ENCODE measurements around the gene IL3RA. TPM values are rescaled to one million over a fixed set of nuclear protein-coding genes. Genes with fewer than 3 reads are reported as not detected.
"Not testable (repeated sequence)": the region's sequence is repeated elsewhere in the genome, so short reads cannot be mapped to it uniquely, and the experiment has no call there.

The IL3RA gene
- total RNA-seq, 1 experiment from 2014 or later, result not detected

- not testable (repeated sequence) for H3K27me3 ChIP-seq (replicated peaks); H3K9me3 ChIP-seq (replicated peaks); H3K27ac ChIP-seq; H3K4me3 ChIP-seq; H3K4me1 ChIP-seq (replicated peaks); H3K36me3 ChIP-seq; DNase-seq (ENCODE audit: low read depth in 1 of 2, low spot score in 2 of 2)
These were observed 27.7 kb upstream of the IL3RA start for GRCh38 chrX:1308917-1309316.

GRCh38 chrX:1313788-1314187 is 22.8 kb upstream of the IL3RA start:
- Histone ChIP-seq H3K27me3 (replicated peaks) (no peaks in the 10 kb centered on the region), H3K27ac (no peak overlapping the region)
- no peak for DNase-seq (ENCODE audit: low read depth in 1 of 2, low spot score in 2 of 2)

GRCh38 chrX:1316527-1316926 is 20.1 kb upstream of the IL3RA start:
- no peaks in the 10 kb centered on the region for H3K9me3 ChIP-seq (replicated peaks)
- no peaks in the 10 kb centered on the region for H3K27me3 ChIP-seq (replicated peaks)
- no peak overlapping the region for H3K4me3 ChIP-seq
- no peak overlapping the region for H3K27ac ChIP-seq
- H3K4me1 ChIP-seq (replicated peaks), result no peaks in the 10 kb centered on the region
- DNase-seq (ENCODE audit: low read depth in 1 of 2, low spot score in 2 of 2), result no peak
- H3K36me3 ChIP-seq, result no peaks in the 10 kb centered on the region

More at GRCh38 chrX:1313788-1314187, 22.8 kb upstream of the IL3RA start:
- no peaks in the 10 kb centered on the region for H3K4me1 ChIP-seq (replicated peaks)
- no peaks in the 10 kb centered on the region for H3K9me3 ChIP-seq (replicated peaks)
- H3K36me3 ChIP-seq, result no peaks in the 10 kb centered on the region
- no peak overlapping the region for H3K4me3 ChIP-seq

GRCh38 chrX:1321674-1322073 is 14.9 kb upstream of the IL3RA start:
- Histone ChIP-seq H3K4me3 (no peak overlapping the region), H3K4me1 (replicated peaks) (no peaks in the 10 kb centered on the region), H3K27ac (no peak overlapping the region), H3K27me3 (replicated peaks) (no peaks in the 10 kb centered on the region), H3K36me3 (no peaks in the 10 kb centered on the region), H3K9me3 (replicated peaks) (no peaks in the 10 kb centered on the region)
- no peak for DNase-seq (ENCODE audit: low read depth in 1 of 2, low spot score in 2 of 2)

GRCh38 chrX:1322393-1322792 is 14.2 kb upstream of the IL3RA start:
- Histone ChIP-seq H3K27me3 (replicated peaks) (no peaks in the 10 kb centered on the region), H3K9me3 (replicated peaks) (no peaks in the 10 kb centered on the region)
- DNase-seq (ENCODE audit: low read depth in 1 of 2, low spot score in 2 of 2), result no peak

GRCh38 chrX:1323315-1323714 is 13.3 kb upstream of the IL3RA start:
- Histone ChIP-seq H3K27ac (no peak overlapping the region), H3K36me3 (no peaks in the 10 kb centered on the region), H3K27me3 (replicated peaks) (no peaks in the 10 kb centered on the region), H3K9me3 (replicated peaks) (no peaks in the 10 kb centered on the region), H3K4me3 (no peak overlapping the region), H3K4me1 (replicated peaks) (no peaks in the 10 kb centered on the region)
- DNase-seq (ENCODE audit: low read depth in 1 of 2, low spot score in 2 of 2), result no peak

More at GRCh38 chrX:1322393-1322792, 14.2 kb upstream of the IL3RA start:
- Histone ChIP-seq H3K36me3 (no peaks in the 10 kb centered on the region), H3K4me3 (no peak overlapping the region), H3K27ac (no peak overlapping the region), H3K4me1 (replicated peaks) (no peaks in the 10 kb centered on the region)

GRCh38 chrX:1325515-1326116 is 11.0 kb upstream of the IL3RA start:
- DNase-seq (ENCODE audit: low read depth in 1 of 2, low spot score in 2 of 2), result no peak
- H3K27ac ChIP-seq, result no peak overlapping the region
- H3K36me3 ChIP-seq, result no peaks in the 10 kb centered on the region
- no peak overlapping the region for H3K4me3 ChIP-seq
- no peaks in the 10 kb centered on the region for H3K4me1 ChIP-seq (replicated peaks)
- no peaks in the 10 kb centered on the region for H3K27me3 ChIP-seq (replicated peaks)
- H3K9me3 ChIP-seq (replicated peaks), result no peaks in the 10 kb centered on the region

- DNase-seq (ENCODE audit: low read depth in 1 of 2, low spot score in 2 of 2), result no peak
- H3K36me3 ChIP-seq, result no peaks in the 10 kb centered on the region
- no peaks in the 10 kb centered on the region for H3K4me1 ChIP-seq (replicated peaks)
- no peak overlapping the region for H3K27ac ChIP-seq
- H3K9me3 ChIP-seq (replicated peaks), result no peaks in the 10 kb centered on the region
- H3K27me3 ChIP-seq (replicated peaks), result no peaks in the 10 kb centered on the region
- H3K4me3 ChIP-seq, result no peak overlapping the region
These were observed 8.8 kb upstream of the IL3RA start for GRCh38 chrX:1327651-1328304.

- no peaks in the 10 kb centered on the region for H3K36me3 ChIP-seq
- H3K27ac ChIP-seq, result no peak overlapping the region
- H3K9me3 ChIP-seq (replicated peaks), result no peaks in the 10 kb centered on the region
- no peaks in the 10 kb centered on the region for H3K4me1 ChIP-seq (replicated peaks)
- no peak for DNase-seq (ENCODE audit: low read depth in 1 of 2, low spot score in 2 of 2)
- H3K4me3 ChIP-seq, result no peak overlapping the region
- no peaks in the 10 kb centered on the region for H3K27me3 ChIP-seq (replicated peaks)
These were observed 6.0 kb upstream of the IL3RA start for GRCh38 chrX:1330605-1331004.

GRCh38 chrX:1332433-1332832 is 4.2 kb upstream of the IL3RA start:
- H3K4me3 ChIP-seq; H3K9me3 ChIP-seq (replicated peaks); H3K27me3 ChIP-seq (replicated peaks); H3K4me1 ChIP-seq (replicated peaks); DNase-seq (ENCODE audit: low read depth in 1 of 2, low spot score in 2 of 2); H3K27ac ChIP-seq; H3K36me3 ChIP-seq: not testable (repeated sequence)

GRCh38 chrX:1334854-1335253 is 1.7 kb upstream of the IL3RA start:
- no peak overlapping the region for H3K4me3 ChIP-seq
- DNase-seq (ENCODE audit: low read depth in 1 of 2, low spot score in 2 of 2), result no peak
- H3K4me1 ChIP-seq (replicated peaks), result no peaks in the 10 kb centered on the region
- no peak overlapping the region for H3K27ac ChIP-seq
- no peaks in the 10 kb centered on the region for H3K27me3 ChIP-seq (replicated peaks)
- H3K36me3 ChIP-seq, result no peaks in the 10 kb centered on the region
- no peaks in the 10 kb centered on the region for H3K9me3 ChIP-seq (replicated peaks)

GRCh38 chrX:1336948-1337779 is 579 bp downstream of the IL3RA start:
- Histone ChIP-seq H3K9me3 (replicated peaks) (0 out of 2 replicates have a peak, but pooled peaks cover 8% of the 10 kb centered on the region), H3K4me3 (no peak overlapping the region), H3K36me3 (no peaks in the 10 kb centered on the region), H3K4me1 (replicated peaks) (no peaks in the 10 kb centered on the region), H3K27ac (no peak overlapping the region), H3K27me3 (replicated peaks) (no peaks in the 10 kb centered on the region)
- no peak for DNase-seq (ENCODE audit: low read depth in 1 of 2, low spot score in 2 of 2)

GRCh38 chrX:1341545-1342184 is 5.1 kb downstream of the IL3RA start:
- Histone ChIP-seq H3K36me3 (no peaks in the 10 kb centered on the region), H3K27me3 (replicated peaks) (no peaks in the 10 kb centered on the region), H3K4me3 (no peak overlapping the region), H3K4me1 (replicated peaks) (no peaks in the 10 kb centered on the region), H3K9me3 (replicated peaks) (0 out of 2 replicates have a peak, but pooled peaks cover 13% of the 10 kb centered on the region), H3K27ac (no peak overlapping the region)
- no peak for DNase-seq (ENCODE audit: low read depth in 1 of 2, low spot score in 2 of 2)

- not testable (repeated sequence) for DNase-seq (ENCODE audit: low read depth in 1 of 2, low spot score in 2 of 2)
These were observed 13.0 kb downstream of the IL3RA start for GRCh38 chrX:1349606-1350005.

More at GRCh38 chrX:1349606-1350005, 13.0 kb downstream of the IL3RA start:
- not testable (repeated sequence) for H3K4me3 ChIP-seq; H3K36me3 ChIP-seq; H3K4me1 ChIP-seq (replicated peaks); H3K27ac ChIP-seq; H3K9me3 ChIP-seq (replicated peaks); H3K27me3 ChIP-seq (replicated peaks)

Data from SJSA1 (cell line).